ENCODE measurements around the gene DHFR.
A peak's percentile ranks its signal among the peaks of the same experiment; 100 is the strongest.
"Not testable (repeated sequence)": the region's sequence is repeated elsewhere in the genome, so short reads cannot be mapped to it uniquely, and the experiment has no call there.

The DHFR gene
- long read RNA-seq, donor 1, transcript DHFR-201 (6 exons, 3,917 nt): major isoform, 17 of 41 reads
- long read RNA-seq, donor 1, partial matches to known transcripts: 24 of 41 reads
- long read RNA-seq, donor 1, other reads (novel, unspliced or antisense): 0 of 41 reads
- long read RNA-seq, donor 2, transcript DHFR-201 (6 exons, 3,917 nt): major isoform, 26 of 26 reads
- long read RNA-seq, donor 2, partial matches to known transcripts: 0 of 26 reads
- long read RNA-seq, donor 2, other reads (novel, unspliced or antisense): 0 of 26 reads
- long read RNA-seq, donor 3, transcript DHFR-201 (6 exons, 3,917 nt): major isoform, 9 of 12 reads
- long read RNA-seq, donor 3, partial matches to known transcripts: 0 of 12 reads
- long read RNA-seq, donor 3, other reads (novel, unspliced or antisense): 0 of 12 reads
- long read RNA-seq, donor 4, transcript DHFR-201 (6 exons, 3,917 nt): major isoform, 19 of 20 reads
- long read RNA-seq, donor 4, partial matches to known transcripts: 0 of 20 reads
- long read RNA-seq, donor 4, other reads (novel, unspliced or antisense): 0 of 20 reads
- long read RNA-seq, donor 5, transcript DHFR-201 (6 exons, 3,917 nt): major isoform, 19 of 19 reads
- long read RNA-seq, donor 5, partial matches to known transcripts: 0 of 19 reads
- long read RNA-seq, donor 5, other reads (novel, unspliced or antisense): 0 of 19 reads
- long read RNA-seq, donor 6, transcript DHFR-201 (6 exons, 3,917 nt): major isoform, 15 of 15 reads
- long read RNA-seq, donor 6, partial matches to known transcripts: 0 of 15 reads
- long read RNA-seq, donor 6, other reads (novel, unspliced or antisense): 0 of 15 reads
- long read RNA-seq, donor 7, transcript DHFR-201 (6 exons, 3,917 nt): major isoform, 42 of 44 reads
- long read RNA-seq, donor 7, partial matches to known transcripts: 0 of 44 reads
- long read RNA-seq, donor 7, other reads (novel, unspliced or antisense): 0 of 44 reads
- long read RNA-seq, donor 8, transcript DHFR-201 (6 exons, 3,917 nt): major isoform, 17 of 18 reads
- long read RNA-seq, donor 8, partial matches to known transcripts: 0 of 18 reads
- long read RNA-seq, donor 8, other reads (novel, unspliced or antisense): 0 of 18 reads

DNA sequence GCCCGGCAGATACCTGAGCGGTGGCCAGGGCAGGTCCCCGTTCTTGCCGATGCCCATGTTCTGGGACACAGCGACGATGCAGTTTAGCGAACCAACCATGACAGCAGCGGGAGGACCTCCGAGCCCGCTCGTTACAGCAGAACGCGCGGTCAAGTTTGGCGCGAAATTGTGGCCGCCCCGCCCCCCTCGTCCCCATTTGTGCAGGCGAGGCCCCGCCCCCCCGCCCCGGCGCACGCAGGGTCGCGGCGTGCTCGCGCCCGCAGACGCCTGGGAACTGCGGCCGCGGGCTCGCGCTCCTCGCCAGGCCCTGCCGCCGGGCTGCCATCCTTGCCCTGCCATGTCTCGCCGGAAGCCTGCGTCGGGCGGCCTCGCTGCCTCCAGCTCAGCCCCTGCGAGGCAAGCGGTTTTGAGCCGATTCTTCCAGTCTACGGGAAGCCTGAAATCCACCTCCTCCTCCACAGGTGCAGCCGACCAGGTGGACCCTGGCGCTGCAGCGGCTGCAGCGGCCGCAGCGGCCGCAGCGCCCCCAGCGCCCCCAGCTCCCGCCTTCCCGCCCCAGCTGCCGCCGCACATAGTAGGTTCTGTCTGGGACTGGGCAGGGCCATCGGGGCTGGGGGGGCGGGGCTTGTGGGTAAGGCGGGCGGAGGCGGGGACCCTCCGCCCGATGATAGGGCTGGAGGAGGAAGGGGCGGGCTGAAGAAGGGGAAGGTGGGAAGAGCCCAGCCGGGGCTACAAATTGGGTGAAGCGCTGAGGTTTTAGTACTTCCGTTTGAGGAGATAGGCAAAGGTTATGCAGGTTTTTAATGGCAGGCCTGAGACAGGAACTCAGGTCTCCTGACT lies at the start of gene DHFR, which contains the start of gene MSH3:
Gene DHFR, minus strand, starts transcription at position 593 of the 840 bp plus-strand sequence. Its CDS starts 494 bp downstream, at position 99.
Gene MSH3, plus strand, starts transcription at position 262 of the 840 bp plus-strand sequence. Its CDS starts 76 bp downstream, at position 338.
- DNase-seq: peak; percentile 95

DNA sequence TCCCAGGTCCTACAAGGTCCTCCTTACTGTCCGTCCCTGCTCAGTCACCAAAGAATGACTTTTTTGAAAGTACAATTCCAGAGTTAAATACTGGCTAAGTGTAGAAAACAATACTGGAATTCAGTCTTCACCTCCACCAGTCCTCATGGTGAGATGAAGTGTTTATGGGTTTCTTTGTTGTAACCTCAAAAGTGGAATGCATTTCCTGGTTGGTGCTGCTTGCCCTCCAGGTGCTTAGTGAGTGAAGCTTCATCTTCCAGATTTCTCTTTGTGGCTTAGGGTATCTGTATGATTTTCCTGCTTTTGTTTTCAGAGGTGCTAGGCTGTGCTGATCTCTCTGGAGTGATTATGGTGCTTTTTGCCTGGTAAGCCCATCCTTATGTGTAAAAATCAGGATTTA lies 49.4 kb upstream of the DHFR start:
- DNase-seq: no peak

DNA sequence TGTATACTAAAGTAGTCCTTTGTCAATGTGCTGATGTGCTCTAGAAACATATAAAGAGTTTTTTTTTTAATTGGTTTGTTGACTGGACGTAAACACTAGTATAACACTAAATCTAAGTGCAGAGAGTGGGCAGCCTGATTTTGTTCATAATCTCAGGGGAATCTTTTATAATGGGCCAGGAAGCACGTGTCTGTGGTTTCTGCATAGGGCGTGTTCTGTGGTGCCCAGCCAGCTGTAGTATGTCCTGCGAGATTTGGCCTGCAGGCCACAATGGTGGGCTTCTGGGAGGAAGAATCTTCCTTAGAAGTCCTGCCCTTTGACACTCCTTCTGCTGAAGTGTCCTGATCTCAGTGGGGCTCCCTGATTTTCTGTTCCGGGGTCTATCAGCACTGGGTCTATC lies 49.0 kb upstream of the DHFR start:
- DNase-seq: no peak

DNA sequence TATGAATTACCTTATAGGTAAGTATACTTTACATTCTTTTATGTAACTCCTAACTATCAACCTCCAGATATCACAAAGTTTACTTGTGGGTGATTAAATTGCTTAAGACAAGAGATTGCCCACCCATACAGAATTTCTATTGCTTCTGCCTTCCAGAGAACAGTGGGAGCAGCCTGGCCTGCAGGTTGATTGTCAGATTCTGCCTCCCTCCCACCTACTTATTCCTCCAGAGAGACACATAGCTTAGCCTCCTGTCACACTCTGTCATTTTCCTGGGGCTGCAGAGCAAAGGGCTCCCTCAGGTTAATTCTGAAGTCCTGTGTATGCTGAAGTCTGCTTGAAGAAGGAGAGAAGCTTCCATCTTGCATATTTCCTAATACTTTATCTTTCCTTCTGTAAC lies 48.5 kb upstream of the DHFR start:
- DNase-seq: no peak

DNA sequence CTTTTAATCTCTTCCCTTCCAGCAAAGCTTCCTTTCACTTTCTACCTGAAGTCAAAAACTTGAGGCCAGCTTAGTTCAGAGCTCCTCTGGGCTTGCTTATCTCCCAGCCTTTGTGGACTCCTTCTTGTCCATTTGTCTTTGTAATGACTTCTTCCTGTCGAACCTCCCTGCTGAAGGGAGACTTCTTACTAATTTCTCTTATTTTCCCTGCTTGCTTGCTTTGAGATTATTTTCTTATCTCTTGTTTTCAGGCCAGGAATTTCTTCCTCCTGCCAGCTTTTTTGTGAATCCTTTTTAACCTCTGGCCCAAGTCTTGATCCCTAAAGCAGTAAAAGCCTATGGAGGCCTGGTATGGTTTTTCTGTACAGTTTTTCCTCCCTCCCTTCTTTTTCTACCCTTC lies 46.8 kb upstream of the DHFR start:
- no peak for DNase-seq

DNA sequence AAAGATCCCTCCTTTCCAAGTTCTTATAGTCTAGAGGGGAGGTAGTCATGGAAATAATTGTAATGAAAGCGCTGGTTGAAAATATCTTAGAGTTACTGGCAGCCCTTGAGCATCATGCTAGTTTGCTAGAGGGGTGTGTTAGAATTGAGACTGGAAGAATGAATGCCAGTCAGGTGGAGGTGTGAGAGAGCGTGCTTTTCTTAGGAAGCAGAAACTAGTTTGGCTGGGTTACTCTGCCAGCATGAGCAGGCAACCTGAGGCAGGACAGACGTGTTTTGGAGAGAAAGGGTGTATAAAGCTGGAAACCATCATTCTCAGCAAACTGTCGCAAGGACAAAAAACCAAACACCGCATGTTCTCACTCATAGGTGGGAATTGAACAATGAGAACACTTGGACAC lies 43.6 kb upstream of the DHFR start:
- no peak for DNase-seq

DNA sequence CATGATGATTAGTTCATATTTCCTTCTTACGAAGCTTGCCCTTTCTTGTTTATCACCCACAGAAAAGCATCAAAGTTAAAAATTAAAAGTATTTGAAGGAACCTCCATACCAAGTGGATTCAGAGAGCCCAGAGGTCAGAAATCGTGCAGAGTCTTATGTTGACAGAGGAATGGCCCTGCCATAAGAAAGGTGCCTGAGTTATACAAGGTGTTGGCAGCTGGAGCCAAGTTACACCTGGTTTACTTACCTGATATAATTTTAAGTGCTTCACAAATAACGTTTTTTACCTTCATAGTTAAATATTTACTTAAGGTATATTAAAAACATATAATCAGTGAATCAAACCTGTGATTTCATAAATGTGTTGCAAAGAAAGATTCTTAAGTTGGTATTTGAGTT lies 42.3 kb upstream of the DHFR start:
- no peak for DNase-seq

DNA sequence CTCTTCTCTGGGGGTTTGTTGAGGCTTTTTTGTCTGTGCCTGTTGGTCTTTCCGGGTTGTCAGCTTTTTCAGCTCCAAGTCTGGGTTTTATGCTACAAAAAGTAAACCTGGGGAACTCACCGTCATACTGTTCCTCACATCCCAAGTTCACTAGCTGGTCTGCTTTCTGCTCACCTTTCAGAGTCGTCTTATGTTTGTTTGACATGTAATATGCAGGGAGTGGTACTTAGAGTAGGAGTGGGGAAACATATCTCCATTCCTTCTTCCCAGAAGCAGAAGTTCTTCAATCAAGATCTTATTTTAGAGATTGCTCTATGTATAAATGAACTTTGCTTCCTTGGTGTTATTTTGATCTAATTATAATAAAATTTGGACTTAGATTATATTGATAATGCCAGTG lies 41.7 kb upstream of the DHFR start:
- DNase-seq: no peak

DNA sequence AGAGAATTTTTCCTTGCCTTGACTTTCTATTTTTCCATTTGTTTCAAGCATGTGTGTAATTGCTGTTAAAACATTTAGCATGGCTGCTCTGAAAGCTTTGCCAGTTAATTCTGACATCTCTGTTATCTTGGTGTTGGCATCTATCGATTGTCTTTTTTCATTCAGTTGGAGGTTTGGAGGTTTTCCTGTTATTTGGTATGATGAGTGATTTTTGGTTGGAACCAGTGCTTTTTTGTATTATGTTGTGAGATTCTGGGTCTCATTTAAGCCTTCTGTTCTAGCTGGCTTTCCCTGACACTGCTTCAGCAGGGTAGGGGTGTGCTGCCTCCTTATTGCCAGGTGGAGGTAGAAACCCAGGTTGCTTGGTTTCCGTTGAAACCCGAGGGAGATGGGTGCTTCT lies 40.9 kb upstream of the DHFR start:
- DNase-seq: no peak

DNA sequence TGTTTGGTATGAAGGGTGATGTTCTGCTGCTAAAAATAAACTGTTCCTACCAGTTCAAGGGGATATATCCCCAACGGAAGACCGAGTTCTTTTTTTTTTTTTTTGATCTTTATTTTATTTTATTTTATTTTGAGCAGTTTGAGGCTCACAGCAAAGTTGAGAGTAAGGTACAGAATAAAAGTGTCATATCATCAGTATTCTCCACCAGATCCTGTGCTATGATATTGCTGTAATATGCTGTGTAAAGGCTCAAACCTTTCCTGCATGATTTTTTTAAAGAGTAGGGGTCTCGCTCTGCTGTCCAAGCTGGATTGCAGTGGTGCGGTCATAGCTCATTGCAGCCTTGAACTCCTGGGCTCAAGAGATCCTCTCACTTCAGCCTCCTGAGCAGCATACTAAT lies 34.8 kb upstream of the DHFR start:
- no peak for DNase-seq

DNA sequence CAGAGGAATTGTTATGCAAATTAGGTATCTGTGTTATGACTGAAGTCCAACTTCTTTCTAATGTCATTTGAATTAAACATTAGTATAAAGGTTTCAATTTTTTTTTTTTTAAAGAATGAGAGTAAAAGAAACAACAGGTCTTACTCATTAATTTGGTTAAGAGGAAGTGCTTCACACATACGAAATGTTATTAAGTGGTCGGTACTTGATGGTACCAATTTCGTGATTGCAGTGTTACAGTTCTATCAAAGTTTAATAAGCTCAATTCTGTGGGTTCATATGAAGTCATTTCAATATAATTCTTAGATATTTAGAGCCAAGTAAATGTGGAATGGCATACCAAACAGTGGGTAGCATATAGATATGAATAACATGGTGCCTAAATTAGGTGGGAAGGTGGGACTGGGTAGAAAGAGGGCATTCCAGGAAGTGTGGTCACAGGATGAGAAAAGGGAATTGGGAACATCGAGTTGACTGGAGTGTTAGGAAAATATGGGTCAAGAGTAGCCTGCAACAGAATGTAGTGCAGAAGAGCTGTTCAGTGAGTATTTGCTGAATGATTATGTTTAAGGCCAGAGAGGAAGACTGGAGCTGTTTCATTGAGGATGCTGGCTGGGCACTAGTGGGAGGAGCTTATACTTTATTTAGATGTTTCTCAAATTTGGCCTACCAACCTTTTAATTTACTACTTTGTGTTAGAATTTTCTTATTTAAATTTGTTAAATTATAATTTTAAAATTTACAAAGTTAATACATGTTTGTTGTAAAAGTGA lies 34.1 kb upstream of the DHFR start:
- no peak for DNase-seq

DNA sequence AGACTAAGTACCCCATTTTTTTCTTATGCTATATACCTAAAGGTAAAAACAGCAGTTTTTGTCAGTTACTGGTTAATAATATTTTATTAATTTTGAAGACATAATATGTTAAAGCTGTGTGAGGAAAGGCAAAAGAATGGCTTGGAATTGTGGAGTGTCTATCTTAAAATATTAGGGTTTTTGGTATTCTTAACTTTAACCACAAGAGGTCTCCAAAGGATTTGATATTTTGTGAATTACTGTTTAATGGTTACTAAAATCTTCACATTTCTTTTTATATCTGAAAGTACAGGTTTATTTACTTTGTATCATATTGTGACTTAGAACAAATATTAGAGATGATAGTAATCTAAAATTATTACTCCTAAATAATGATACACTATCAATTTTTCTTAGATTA lies 32.0 kb upstream of the DHFR start:
- DNase-seq: no peak

DNA sequence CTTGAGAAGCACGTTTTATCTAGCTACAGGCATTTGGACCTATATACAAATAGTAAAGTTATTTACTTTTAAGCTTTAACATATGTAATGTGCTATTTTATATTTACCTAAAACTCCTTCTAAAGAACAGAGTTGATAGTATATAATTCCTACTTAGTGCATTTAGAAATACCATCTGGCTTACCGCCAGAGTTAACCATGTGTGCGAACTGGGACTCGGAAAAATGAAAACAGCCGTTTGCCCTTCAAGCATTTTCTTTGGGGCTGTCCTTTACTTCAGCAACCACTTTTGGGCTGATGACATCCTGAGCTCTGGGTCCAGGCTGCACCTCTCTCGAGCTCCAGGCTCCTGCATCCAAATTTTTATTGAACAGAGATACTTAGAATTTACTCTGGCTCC lies 21.9 kb upstream of the DHFR start:
- DNase-seq: no peak

DNA sequence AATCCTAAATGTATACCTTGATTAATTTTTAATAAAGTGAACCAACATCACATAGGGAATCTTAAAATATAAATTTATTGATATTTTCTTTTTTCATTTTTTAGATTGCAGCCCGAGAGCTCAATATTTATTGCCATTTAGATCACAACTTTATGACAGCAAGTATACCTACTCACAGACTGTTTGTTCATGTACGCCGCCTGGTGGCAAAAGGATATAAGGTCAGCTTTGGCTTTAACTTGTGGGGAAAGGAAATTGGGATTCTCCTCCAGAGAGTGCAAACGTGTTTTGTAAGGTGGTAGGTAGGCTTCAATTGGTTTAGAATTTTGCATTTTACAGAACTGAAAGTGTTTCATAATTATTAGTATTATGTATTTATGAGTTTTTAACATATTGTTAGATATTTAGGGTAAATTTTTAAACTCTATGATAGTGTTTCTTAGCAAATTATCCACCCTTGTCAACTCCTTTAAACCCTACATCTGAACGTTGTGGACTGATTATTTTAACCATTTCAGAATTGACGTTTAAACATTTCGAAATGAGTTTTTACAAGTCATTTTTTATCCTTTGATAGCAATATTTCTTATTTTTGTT lies 17.5 kb upstream of the DHFR start:
- no peak for DNase-seq

DNA sequence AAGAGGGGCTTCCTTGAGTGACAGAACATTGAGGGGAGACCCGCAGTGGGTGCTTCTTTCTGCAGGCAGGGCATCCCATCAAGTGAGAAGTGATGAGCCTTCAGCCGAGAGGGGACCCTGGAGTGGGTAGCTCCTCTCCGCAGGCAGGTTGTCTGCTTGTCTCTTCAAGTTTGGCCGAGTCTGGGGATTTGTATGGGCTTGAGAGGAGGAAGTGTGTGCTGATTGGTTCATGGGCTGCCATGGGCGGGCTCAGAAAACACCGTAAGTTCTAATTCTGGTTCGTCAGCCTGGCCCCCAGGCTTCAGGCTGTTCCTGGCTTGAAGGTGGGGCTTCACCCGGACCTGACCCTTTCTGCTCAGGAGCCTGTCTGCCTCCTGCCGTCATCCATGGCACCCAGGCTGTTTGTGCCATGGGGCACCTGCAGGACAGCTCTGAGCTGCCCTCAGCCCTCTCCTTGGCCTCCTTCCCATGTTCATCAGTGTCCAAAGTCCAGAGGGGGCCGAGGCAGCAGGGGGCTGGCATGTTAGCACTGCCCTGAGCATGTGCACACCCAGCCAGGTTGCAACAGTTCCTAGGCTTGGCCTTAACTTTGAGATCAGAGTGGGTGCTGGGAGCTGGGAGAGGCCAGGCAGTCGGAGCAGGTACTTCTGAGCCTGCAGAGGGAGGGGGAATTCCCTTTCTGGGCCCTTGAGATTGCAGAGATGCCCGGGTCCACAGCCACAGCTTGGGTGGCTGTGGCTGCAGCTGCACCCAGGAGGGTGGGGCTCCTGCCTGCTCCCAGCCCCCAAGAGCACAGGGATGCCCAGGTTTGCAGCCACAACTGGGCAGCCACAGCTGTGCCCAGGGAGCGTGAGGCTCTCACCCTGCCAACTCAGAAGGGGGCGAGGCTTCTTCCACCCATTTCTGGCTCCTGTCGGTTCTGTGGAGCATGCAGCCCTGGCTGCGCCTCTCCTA lies 13.5 kb upstream of the DHFR start:
- no peak for DNase-seq

DNA sequence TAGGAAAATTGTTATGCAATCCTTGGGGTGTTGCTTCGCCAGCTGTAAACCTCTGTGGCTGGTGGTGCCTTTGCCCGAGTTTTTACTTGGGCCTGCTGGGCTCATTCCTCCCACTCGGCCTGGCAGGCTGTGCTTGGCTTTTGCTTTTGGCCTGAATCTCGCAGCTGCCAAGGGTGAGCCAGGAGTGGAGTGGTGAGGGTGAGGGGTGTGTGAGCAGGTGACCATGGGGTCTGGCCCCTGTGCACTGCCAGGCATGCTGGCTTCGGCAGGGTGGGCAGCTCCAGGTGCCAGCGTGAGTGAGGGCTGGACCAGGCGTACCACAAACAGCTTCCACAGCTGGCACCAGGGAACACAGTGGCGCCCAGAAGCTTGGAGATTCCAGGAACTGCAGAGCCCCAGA lies 12.6 kb upstream of the DHFR start:
- DNase-seq: no peak

DNA sequence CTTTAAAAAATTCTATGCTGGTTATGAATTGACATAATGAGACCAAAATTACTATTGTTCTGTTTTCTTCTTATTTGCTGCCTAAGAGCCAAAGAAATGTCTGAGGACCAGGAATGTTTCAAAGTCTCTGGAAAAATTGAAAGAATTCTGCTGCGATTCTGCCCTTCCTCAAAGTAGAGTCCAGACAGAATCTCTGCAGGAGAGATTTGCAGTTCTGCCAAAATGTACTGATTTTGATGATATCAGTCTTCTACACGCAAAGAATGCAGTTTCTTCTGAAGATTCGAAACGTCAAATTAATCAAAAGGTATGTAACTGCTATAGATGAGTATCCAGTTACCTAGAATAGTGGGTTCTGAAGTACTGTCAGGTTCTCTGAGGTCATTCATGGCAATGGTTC lies 10.3 kb upstream of the DHFR start:
- no peak for DNase-seq

DNA sequence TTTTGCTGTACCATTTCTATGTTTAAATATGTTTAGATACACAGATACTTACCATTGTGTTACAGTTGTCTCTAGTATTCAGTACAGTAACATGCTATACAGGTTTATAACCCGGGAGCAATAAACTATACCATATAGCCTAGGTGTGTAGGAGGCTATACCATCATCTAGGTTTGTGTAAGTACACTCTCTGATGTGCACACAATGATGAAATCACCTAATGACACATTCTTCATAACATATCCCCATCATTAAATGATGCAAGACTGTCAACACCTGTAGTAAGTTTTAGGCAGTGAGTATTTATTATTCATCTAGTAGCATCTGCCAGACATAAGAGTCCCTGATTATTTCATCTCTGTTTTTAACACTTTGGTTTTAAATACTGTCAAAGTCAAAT lies 7.3 kb upstream of the DHFR start:
- DNase-seq: no peak

DNA sequence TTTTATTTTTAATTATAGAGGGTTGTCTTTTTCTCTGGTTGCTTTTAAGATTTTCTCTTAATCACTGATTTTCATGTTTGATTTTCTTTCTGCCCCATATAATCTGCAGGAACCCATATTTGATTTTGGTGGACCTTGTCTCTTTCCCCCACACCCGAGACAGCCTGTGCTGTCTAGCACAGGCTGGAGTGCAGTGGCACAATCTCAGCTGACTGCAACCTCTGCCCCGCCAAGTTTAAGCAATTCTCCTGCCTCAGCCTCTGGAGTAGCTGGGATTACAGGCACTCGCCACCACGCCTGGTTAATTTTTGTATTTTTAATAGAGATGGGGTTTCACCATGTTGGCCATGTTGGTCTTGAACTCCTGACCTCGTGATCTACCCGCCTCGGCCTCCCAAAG lies 5.9 kb upstream of the DHFR start:
- not testable (repeated sequence) for DNase-seq

DNA sequence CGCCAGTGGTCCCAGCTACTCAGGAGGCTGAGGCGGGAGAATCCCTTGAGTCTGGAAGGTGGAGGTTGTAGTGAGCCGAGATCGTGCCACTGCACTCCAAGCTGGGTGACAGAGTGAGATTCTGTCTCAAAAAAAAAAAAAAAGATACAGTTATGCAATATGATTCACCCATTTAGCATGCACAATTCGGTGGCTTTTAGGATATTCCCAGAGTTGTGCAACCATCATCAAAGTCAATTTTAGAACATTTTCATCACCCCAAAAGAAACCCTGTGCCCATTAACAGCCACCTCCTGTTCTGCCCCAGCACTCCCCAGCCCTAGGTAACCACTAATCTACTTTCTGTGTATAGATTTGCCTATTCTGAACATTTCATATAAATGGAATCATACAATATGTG lies 4.3 kb upstream of the DHFR start:
- DNase-seq: no peak
